ENCODE data around the gene STK24. TPM values are rescaled to one million over a fixed set of nuclear protein-coding genes. Genes with fewer than 3 reads are reported as not detected.

STK24 gene
- total RNA-seq, 1 experiment from 2014 or later: 80.2 TPM

DNA sequence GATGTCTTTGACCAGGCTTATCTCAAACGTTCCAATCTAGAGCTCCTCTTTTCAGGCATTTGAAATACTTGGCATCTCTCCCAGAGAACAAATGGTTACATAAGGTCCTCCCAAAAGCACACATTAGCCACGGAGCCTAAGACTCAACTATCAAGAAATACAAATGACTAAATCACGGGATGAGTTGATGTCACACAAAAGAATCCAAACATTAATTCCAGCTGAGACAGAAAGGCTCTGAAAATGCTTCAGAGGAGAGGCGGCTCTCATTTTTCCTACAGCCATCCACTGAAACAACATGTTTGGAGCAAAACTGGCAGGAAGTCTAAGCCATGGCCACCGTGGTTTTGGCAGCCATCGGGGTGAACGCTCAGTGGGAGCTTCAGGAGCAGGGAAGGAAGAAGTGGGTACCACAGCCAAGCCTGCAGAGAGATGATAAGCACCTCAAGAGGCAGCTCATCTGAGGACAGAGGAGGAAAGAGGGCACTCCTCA, 122.5 kb downstream of the STK24 start:
- DNase-seq: peak; percentile 65 to 92
- H3K9me3 ChIP-seq (replicated peaks): no peaks in the 10 kb centered on the region
- peaks cover 28% of the 10 kb centered on the region for H3K4me1 ChIP-seq
- H3K27me3 ChIP-seq: no peaks in the 10 kb centered on the region
- peak overlapping the region; percentile 91 for H3K27ac ChIP-seq
- H3K36me3 ChIP-seq: peaks cover 40% of the 10 kb centered on the region
- no peak overlapping the region for H3K4me3 ChIP-seq

DNA sequence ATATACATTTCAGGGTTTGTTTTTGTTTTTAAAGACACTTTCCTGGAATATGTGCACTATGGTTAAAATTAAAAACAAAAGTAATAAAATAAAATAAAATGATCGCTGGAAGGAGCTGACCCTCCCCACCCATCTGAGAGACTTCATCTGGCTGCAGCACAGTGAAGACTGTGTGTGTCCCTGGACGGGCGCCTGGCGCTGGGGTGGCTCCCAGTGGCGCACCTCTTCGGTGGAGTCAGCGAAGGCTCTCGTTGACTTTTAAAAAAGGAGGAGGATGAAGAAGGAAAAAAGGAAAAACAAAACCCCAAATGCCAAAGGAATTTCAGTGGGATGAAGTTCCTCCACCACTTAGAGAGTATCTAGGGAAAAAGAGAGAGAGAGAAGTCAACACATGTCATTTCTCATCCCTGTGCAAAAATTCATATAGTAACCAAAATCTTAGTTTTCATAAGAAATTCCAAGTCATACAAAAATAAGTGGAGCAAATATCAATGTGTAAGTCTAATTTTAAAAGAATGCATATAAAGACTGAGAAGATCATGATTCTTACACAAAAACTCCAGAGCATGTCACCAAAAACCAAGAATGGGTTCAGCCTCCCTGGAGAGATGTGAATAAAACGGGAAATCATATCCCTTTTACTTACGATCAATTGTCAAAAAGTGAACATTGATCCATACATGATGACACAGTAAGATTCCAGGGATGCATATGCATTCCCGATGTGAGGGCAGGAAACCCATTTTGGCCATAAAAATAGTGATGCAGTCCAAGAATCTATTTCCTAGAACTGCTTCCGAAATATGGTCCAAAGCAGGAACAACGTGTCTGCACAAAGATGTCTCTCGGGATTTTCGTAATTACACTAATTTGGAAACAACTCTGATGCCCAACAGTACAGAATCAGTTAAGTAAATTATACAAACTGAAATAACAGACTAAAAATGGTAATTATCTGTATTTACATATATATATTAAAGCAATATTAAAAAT, 123.8 kb downstream of the STK24 start:
- no peaks in the 10 kb centered on the region for H3K9me3 ChIP-seq (replicated peaks)
- H3K27me3 ChIP-seq: no peaks in the 10 kb centered on the region
- no peak overlapping the region for H3K4me3 ChIP-seq
- H3K4me1 ChIP-seq: peaks cover 28% of the 10 kb centered on the region
- H3K27ac ChIP-seq: peak overlapping the region; percentile 91; the same call in 1 of the 2 replicates
- H3K36me3 ChIP-seq: peaks cover 40% of the 10 kb centered on the region
- no peak for DNase-seq

DNA sequence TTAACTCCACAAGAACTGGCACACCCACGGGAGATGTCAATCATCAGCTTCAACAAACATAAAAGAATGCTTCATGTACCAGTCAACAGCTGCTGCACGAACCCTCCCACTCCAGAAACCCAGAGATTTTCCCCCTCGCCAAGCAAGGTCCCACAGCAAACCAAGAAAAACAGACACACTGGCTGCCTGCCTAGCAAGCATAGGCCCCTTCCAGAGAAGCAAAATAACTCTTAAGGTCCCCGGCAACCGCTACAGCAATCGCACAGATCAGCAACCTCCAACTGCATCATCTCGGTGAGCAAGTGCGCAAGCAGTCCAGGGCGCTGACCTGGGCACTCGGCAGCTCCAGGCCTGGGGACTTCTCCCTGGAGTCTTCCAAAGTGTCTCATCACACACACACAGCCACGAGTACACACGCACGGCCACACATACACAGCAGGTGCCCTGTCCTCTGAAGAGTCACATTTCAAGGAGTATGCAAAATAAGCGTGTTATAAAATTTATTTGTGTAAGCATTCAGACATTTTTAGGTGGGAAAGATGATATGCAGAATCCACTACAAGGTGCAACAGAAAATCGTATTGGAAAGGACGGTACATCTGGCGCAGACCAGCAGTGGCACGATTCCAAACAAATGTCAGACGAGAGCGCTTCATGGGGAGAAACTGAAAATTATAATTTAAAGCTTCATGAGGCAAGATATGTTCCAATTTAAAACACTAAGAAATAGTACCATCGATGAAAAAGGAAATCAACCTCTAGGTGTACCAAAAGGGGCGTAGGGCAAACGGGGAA, 125.0 kb downstream of the STK24 start:
- no peaks in the 10 kb centered on the region for H3K27me3 ChIP-seq
- peak in 1 of 2 experiments; percentile 32 for DNase-seq
- H3K4me3 ChIP-seq: no peak overlapping the region
- H3K9me3 ChIP-seq (replicated peaks): no peaks in the 10 kb centered on the region
- no peak overlapping the region for H3K27ac ChIP-seq
- H3K4me1 ChIP-seq: peaks cover 28% of the 10 kb centered on the region
- peaks cover 33% of the 10 kb centered on the region for H3K36me3 ChIP-seq

DNA sequence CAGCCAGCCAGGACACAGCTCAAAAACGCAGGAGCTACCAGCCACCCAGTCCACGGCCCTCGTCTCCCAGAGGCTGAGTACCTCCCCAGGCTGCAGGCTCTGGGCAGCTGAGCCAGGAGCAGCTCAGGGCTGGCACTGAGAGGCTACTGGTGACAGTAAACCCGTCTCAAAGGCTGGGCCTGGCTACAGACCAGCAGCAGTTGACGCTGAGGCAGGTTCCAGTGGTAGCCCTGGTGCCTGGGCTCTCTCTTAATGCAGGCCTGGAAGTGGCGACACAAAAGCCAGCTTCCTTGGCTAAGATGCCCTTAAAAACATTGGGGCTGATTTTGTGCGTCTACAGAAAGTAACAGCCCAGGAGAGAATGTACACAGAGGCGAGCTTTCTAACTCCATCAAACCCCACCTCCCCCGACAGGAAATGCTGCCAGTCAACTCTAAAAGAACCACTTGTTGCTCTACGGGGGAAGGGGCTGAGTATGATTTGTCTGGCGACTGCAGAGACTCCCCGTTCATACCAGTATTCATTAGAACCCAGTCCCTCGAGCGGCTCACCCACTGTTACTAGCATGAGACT, 126.3 kb downstream of the STK24 start:
- no peak overlapping the region for H3K27ac ChIP-seq

DNA sequence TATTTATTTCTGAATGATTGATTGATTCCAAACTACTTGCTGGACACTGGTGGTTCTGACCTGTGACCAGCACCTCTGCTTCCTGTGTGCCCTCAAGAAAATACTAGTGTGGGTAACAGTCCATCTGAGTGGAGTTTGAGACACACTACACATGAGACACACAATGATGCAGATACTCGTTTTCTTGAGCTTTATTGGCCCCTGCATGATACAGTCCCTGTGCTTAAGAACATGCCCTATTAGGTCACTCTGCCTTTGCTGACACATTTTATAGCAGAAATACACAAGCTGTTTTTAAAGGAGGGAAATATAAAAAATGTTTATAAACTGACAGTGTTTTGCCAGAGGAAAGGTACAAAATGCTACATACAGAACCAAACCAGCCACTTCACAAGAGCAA, 126.9 kb downstream of the STK24 start:
- Histone ChIP-seq H3K27me3 (no peaks in the 10 kb centered on the region), H3K9me3 (replicated peaks) (no peaks in the 10 kb centered on the region), H3K4me3 (no peak overlapping the region), H3K27ac (no peak overlapping the region), H3K4me1 (peaks cover 23% of the 10 kb centered on the region), H3K36me3 (peaks cover 27% of the 10 kb centered on the region)
- DNase-seq: no peak

More for the DNA sequence above, 126.3 kb downstream of the STK24 start:
- Histone ChIP-seq H3K4me1 (peaks cover 28% of the 10 kb centered on the region), H3K4me3 (no peak overlapping the region), H3K9me3 (replicated peaks) (no peaks in the 10 kb centered on the region), H3K27me3 (no peaks in the 10 kb centered on the region), H3K36me3 (peaks cover 30% of the 10 kb centered on the region)
- no peak for DNase-seq

DNA sequence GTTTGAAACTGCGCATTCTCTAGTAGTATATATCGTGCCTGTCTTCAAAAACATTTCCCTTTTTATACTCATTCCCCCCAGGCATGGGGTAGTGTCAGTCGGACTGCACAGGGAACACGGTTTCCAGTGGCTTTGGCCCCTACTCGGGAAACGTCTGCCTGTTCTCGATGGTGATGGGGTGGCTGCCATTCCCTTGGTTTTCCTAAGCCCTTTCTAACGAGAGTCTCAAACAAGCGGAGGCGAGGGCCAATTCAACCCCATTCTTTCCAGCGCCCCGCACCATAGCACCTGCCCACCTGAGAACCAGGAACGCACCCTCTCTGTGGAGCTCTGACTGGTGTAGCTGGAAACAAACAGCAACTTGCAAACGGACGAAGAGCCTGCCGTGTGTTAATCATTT, 127.6 kb downstream of the STK24 start:
- Histone ChIP-seq H3K9me3 (replicated peaks) (no peaks in the 10 kb centered on the region), H3K4me1 (peaks cover 18% of the 10 kb centered on the region), H3K27me3 (no peaks in the 10 kb centered on the region), H3K36me3 (peaks cover 27% of the 10 kb centered on the region), H3K4me3 (no peak overlapping the region), H3K27ac (no peak overlapping the region)
- DNase-seq: no peak

DNA sequence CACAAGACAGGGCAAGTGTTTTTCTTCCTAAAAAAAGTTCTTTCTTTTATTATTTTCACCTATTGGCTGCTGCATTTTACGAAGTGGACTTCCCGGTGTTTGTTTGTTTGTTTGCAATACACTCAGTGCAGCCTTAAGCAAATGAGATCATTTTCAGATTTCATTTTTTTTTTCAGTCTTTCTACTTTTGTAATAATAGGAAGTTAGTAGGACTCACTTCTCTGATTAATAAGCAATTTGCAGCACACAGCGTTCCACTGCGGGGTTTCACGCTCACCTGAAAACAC, 128.3 kb downstream of the STK24 start:
- Histone ChIP-seq H3K36me3 (peaks cover 24% of the 10 kb centered on the region), H3K27ac (no peak overlapping the region), H3K4me3 (no peak overlapping the region), H3K4me1 (peaks cover 11% of the 10 kb centered on the region), H3K9me3 (replicated peaks) (no peaks in the 10 kb centered on the region), H3K27me3 (no peaks in the 10 kb centered on the region)
- no peak for DNase-seq

DNA sequence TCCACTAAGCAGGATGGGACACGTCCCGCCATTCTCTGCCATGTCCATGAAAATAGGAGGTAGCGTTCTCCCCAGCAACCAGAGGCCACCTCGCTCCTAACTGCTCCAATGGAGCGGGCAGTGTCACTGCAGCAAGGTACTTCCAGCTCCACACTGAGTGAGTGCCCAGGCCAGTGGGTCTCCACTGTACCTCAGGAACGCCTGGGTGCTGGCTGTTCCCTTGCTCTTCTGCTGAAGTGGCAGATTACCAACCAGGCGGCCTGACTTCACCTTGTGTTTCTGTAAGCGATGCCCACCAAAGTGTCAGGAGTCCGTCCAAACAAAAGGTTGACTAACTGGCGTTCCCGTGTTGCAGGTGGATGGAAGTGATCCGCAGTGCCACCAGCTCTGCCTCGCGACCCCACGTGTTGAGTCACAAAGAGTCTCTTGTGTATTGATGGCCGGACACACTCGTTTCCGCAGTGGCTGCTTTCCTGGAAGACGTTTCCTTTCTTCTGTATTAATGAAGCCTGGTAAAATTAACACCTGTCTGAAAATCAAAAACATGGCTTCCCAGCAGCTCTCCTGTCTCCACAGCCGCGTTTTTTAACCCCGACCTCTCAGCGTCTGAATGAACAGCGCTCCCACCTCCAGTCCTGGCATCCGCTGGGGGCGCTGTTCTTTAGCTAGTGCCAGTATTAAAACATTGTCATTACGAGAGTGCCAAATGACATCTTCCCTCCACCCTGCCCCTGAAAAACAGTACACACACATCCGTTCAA, 128.8 kb downstream of the STK24 start:
- H3K27me3 ChIP-seq: no peaks in the 10 kb centered on the region
- H3K36me3 ChIP-seq: peaks cover 18% of the 10 kb centered on the region
- no peak for DNase-seq
- H3K4me1 ChIP-seq: peaks cover 6% of the 10 kb centered on the region; the same call in 1 of the 2 replicates
- H3K9me3 ChIP-seq (replicated peaks): no peaks in the 10 kb centered on the region
- no peak overlapping the region for H3K27ac ChIP-seq
- H3K4me3 ChIP-seq: no peak overlapping the region

DNA sequence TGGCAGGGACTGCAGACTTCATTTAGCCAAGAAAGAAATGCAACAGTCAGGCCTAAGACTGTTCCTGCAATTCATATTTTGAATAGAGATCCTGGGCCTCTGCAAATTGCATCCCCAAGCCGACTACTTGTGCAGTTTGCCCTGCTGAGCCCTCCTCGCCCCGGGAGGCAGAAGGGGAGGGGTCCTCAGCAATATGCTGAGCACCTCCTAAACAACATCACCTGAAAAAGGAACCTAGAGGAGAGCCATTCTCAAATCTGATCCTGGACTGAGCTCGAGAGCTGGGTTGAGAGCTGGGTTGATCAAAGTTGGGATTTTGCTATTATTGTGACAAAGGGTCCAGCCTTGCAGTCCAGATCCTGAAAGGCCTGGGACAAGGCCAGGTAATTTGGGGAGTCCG, 129.8 kb downstream of the STK24 start:
- Histone ChIP-seq H3K4me3 (no peak overlapping the region), H3K27ac (no peak overlapping the region), H3K9me3 (replicated peaks) (no peaks in the 10 kb centered on the region), H3K27me3 (no peaks in the 10 kb centered on the region), H3K4me1 (peaks cover 6% of the 10 kb centered on the region; the same call in 1 of the 2 replicates), H3K36me3 (peaks cover 14% of the 10 kb centered on the region; the same call in 1 of the 2 replicates)
- no peak for DNase-seq

DNA sequence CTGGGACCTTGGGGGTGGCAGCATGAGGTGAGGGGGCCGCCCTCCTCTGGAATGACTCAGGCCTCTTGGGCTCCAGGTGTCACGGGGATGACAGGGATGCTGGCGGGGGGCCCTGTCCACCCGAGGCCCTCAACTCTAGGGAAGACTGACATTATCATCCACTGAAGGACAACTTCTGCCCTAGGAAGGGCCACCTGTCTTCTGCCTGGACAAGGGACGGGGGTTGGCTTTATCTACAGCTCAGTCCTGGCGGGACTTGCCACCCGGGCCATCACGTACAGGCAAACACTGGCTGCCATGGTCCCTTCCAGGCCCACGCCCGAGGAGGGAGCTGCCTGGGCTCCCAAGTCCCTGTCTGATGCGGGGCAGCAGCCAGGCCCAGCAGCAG, 130.7 kb downstream of the STK24 start:
- H3K36me3 ChIP-seq: peaks cover 14% of the 10 kb centered on the region; the same call in 1 of the 2 replicates
- no peaks in the 10 kb centered on the region; the same call in 1 of the 2 replicates for H3K4me1 ChIP-seq
- no peak for DNase-seq
- H3K9me3 ChIP-seq (replicated peaks): no peaks in the 10 kb centered on the region
- H3K4me3 ChIP-seq: no peak overlapping the region
- no peak overlapping the region for H3K27ac ChIP-seq
- H3K27me3 ChIP-seq: no peaks in the 10 kb centered on the region

DNA sequence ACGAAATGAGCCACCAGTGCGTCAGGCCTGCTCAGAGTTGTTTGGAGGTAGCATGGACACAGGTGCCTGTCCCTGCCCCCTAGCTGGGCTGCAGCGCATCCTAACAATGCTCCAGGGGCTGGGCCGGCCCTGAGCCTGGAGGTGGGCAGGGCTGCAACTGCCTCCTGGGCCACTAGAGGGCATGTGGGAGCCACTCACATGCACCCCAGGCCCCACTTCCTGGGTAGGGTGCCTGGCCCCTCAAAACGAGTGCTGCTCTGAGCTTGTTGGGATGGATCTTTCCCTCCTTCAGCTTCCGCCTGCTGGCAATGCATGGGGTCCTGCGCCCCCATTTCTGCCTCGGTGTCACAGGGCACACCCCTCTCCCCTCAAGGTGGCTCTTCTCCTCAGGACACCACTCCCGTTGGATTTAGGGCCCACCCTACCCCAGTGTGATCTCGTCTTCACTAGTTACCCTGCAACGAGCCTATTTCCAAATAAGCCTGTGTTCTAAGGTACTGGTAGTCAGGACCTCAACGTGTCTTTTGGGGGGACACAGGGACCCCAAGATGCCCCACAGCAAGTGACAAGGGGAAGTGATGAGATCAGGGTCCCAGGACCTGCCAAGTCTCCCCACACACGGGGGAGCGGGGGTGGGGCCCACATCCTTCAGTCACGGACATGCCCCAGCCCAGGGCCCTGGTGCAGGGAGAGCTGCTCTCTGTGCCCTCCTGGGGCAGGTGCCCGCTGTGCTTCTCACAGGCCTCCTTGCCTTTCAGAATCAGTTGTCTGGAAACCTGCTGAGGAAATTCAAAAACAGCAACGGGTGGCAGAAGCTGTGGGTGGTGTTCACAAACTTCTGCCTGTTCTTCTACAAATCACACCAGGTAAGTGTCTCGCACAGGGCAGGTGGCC, 131.3 kb downstream of the STK24 start:
- DNase-seq: peak; percentile 64 to 82
- H3K4me1 ChIP-seq: no peaks in the 10 kb centered on the region; the same call in 1 of the 2 replicates
- peaks cover 14% of the 10 kb centered on the region; the same call in 1 of the 2 replicates for H3K36me3 ChIP-seq
- H3K27ac ChIP-seq: no peak overlapping the region
- H3K27me3 ChIP-seq: no peaks in the 10 kb centered on the region
- no peak overlapping the region for H3K4me3 ChIP-seq
- H3K9me3 ChIP-seq (replicated peaks): no peaks in the 10 kb centered on the region

DNA sequence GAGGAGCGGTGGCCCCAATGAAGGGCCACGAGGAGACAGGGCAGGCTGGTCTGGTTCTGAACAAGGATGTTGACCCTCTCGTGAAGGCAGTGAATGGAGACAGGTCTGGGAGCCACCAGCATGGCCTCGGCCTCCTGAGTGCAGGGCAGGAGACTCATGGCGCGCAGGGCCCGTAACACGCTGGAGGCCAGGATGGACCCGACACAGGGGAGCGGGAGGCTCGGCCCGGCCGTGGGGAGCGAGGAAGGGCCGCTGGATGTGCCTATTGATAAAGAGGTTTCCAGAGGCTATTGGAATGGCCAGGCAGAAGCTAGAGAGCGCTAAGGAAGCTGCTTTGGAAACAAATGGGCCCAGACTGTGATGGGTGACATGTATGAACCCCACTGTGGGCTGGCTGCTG, 132.5 kb downstream of the STK24 start:
- Histone ChIP-seq H3K4me3 (no peak overlapping the region), H3K36me3 (peaks cover 9% of the 10 kb centered on the region; the same call in 1 of the 2 replicates), H3K27ac (no peak overlapping the region), H3K4me1 (no peaks in the 10 kb centered on the region; the same call in 1 of the 2 replicates), H3K9me3 (replicated peaks) (no peaks in the 10 kb centered on the region), H3K27me3 (no peaks in the 10 kb centered on the region)
- no peak for DNase-seq

DNA sequence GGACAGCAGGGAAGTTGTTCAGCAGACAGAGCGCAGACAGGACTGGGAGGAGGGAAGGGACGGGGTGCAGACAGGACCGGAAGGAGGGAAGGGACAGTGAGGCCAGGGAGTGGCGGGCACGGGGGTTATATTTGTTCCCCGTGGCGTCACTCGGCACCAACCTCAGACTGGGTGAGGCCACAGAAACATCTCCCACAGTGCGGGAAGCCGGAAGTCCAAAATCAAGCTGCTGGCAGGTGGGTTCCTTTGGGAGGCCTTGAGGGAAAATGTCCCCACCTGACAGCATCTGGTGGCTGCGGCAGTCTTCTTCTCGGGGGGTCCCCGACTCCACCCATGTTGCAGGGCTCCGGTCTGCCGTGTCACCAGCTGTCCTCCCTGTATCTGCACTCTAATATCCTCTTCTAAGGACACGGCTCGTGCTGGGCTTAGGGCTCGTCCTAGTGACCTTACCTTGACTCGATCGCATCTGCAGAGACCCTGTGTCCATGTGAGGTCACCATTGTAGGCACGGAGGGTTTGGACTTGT, 133.0 kb downstream of the STK24 start:
- H3K9me3 ChIP-seq (replicated peaks): no peaks in the 10 kb centered on the region
- no peaks in the 10 kb centered on the region; the same call in 1 of the 2 replicates for H3K4me1 ChIP-seq
- no peak overlapping the region for H3K4me3 ChIP-seq
- DNase-seq: no peak
- H3K27ac ChIP-seq: no peak overlapping the region
- peaks cover 4% of the 10 kb centered on the region; the same call in 1 of the 2 replicates for H3K36me3 ChIP-seq
- no peaks in the 10 kb centered on the region for H3K27me3 ChIP-seq

Data from SJCRH30 (cell line).